Mesenteric fat pad (tissue), 1 donor: ENCODE data around the gene MGAT4B. TPM values are rescaled to one million over a fixed set of nuclear protein-coding genes. Genes with fewer than 3 reads are reported as not detected.

Source experiments
- DNase-seq: peaks from one replicate; pipeline ENCODE4 v3.0.0-alpha.2; 2020; ENCODE audit warnings: low spot score
- total RNA-seq: library from RNA; stranded (reverse); fragmentation: NEBNext Ultra II Directional; extraction: Animal tissue kit (Norgen Biotek cat#: 25700); gene quantifications from one replicate; pipeline ENCODE4 v1.2.1, GENCODE V29; 2021
- donor health status: DM: yes; HTN: yes; CAD: no.

Gene MGAT4B
- total RNA-seq, 1 donor from 2014 or later, result 87.6 TPM

- DNase-seq, result no peak
Measured at GRCh38 chr5:179812997-179813607, 6.4 kb upstream of the MGAT4B start.

GRCh38 chr5:179812135-179812825 is 5.6 kb upstream of the MGAT4B start:
- no peak for DNase-seq

GRCh38 chr5:179805529-179806249 is 977 bp downstream of the MGAT4B start:
- no peak for DNase-seq

GRCh38 chr5:179805070-179805528 is 1.6 kb downstream of the MGAT4B start:
- DNase-seq, result no peak

- no peak for DNase-seq
Measured at GRCh38 chr5:179804555-179804947, 2.1 kb downstream of the MGAT4B start.

- DNase-seq, result no peak
Measured at GRCh38 chr5:179803651-179804554, 2.8 kb downstream of the MGAT4B start.

- no peak for DNase-seq
Measured at GRCh38 chr5:179802950-179803562, 3.6 kb downstream of the MGAT4B start.

- no peak for DNase-seq
Measured at GRCh38 chr5:179802207-179802883, 4.3 kb downstream of the MGAT4B start.

- no peak for DNase-seq
Measured at GRCh38 chr5:179801304-179802206, 5.1 kb downstream of the MGAT4B start.

GRCh38 chr5:179800696-179801201 is 5.9 kb downstream of the MGAT4B start:
- no peak for DNase-seq

GRCh38 chr5:179800071-179800695 is 6.5 kb downstream of the MGAT4B start:
- no peak for DNase-seq

GRCh38 chr5:179799644-179799973 is 7.1 kb downstream of the MGAT4B start:
- no peak for DNase-seq

GRCh38 chr5:179798771-179799643 is 7.7 kb downstream of the MGAT4B start:
- no peak for DNase-seq

- DNase-seq, result no peak
Measured at GRCh38 chr5:179798144-179798770, 8.4 kb downstream of the MGAT4B start.

- DNase-seq, result no peak
Measured at GRCh38 chr5:179797741-179798140, 8.9 kb downstream of the MGAT4B start.

GRCh38 chr5:179796877-179797608 is 9.6 kb downstream of the MGAT4B start:
- DNase-seq, result no peak
